GM18507 (cell line): ENCODE results near the gene ITPK1.

Experiments
- DNase-seq: peaks from one replicate; pipeline ENCODE4 v3.0.0; 2011; ENCODE audit warnings: low read depth; ENCODE audit not compliant: insufficient read length; ENCODE audit errors: extremely low spot score
- FAIRE-seq: peaks from 2 replicates; lab custom pipeline; 2011; peaks lifted over from hg19 to GRCh38; lab: Jason Lieb, UNC

ITPK1 gene

GRCh38 chr14:93049315-93049714 is 66.4 kb downstream of the ITPK1 start:
- DNase-seq (no peak), FAIRE-seq (no peak)

GRCh38 chr14:93048843-93049242 is 66.9 kb downstream of the ITPK1 start:
- no peak for DNase-seq
- no peak for FAIRE-seq

GRCh38 chr14:93047661-93048060 is 68.1 kb downstream of the ITPK1 start:
- DNase-seq (no peak), FAIRE-seq (no peak)

GRCh38 chr14:93047157-93047556 is 68.6 kb downstream of the ITPK1 start:
- FAIRE-seq (no peak), DNase-seq (no peak)

- FAIRE-seq: no peak
- DNase-seq: no peak
These were observed 69.0 kb downstream of the ITPK1 start for GRCh38 chr14:93046705-93047050.

- FAIRE-seq: no peak
- DNase-seq: no peak
These were observed 69.6 kb downstream of the ITPK1 start for GRCh38 chr14:93045965-93046704.

- no peak for FAIRE-seq
- DNase-seq: no peak
These were observed 70.5 kb downstream of the ITPK1 start for GRCh38 chr14:93045211-93045674.

- FAIRE-seq: peak; percentile 70
These were observed 71.2 kb downstream of the ITPK1 start for GRCh38 chr14:93044556-93044955.

GRCh38 chr14:93044121-93044520 is 71.6 kb downstream of the ITPK1 start:
- FAIRE-seq (no peak), DNase-seq (no peak)

More at GRCh38 chr14:93044556-93044955, 71.2 kb downstream of the ITPK1 start:
- DNase-seq: no peak

GRCh38 chr14:93042968-93043940 is 72.5 kb downstream of the ITPK1 start:
- FAIRE-seq (peak; percentile 45), DNase-seq (no peak)

- FAIRE-seq: no peak
- DNase-seq: no peak
These were observed 73.9 kb downstream of the ITPK1 start for GRCh38 chr14:93041830-93042229.

GRCh38 chr14:93040982-93041381 is 74.7 kb downstream of the ITPK1 start:
- no peak for DNase-seq
- FAIRE-seq: no peak

GRCh38 chr14:93040443-93040842 is 75.3 kb downstream of the ITPK1 start:
- DNase-seq (no peak), FAIRE-seq (no peak)

- no peak for DNase-seq
- FAIRE-seq: no peak
These were observed 75.9 kb downstream of the ITPK1 start for GRCh38 chr14:93039649-93040315.

- no peak for FAIRE-seq
- DNase-seq: no peak
These were observed 78.4 kb downstream of the ITPK1 start for GRCh38 chr14:93037351-93037750.

GRCh38 chr14:93036652-93037345 is 78.9 kb downstream of the ITPK1 start:
- no peak for DNase-seq
- FAIRE-seq: no peak

- no peak for DNase-seq
- FAIRE-seq: no peak
These were observed 79.6 kb downstream of the ITPK1 start for GRCh38 chr14:93035917-93036651.

- no peak for DNase-seq
- no peak for FAIRE-seq
These were observed 80.2 kb downstream of the ITPK1 start for GRCh38 chr14:93035585-93035916.

GRCh38 chr14:93034671-93034994 is 81.1 kb downstream of the ITPK1 start:
- no peak for DNase-seq
- FAIRE-seq: no peak
